SIG-M5 treated with dmso at 0.1 percent for 504 hours (cell line): ENCODE data around the gene GNG7.

Source experiments
- DNase-seq: peaks from one replicate; lab custom pipeline; 2025; ENCODE audit not compliant: unreplicated experiment; lab: John Stamatoyannopoulos, UW

Gene GNG7

GRCh38 chr19:2492870-2493269, 209.6 kb downstream of the GNG7 start:
- no peak for DNase-seq

GRCh38 chr19:2491130-2491801, 211.2 kb downstream of the GNG7 start:
- DNase-seq: no peak

- DNase-seq: no peak
Measured at GRCh38 chr19:2490659-2491058, 211.8 kb downstream of the GNG7 start.

GRCh38 chr19:2488942-2489731, 213.4 kb downstream of the GNG7 start:
- DNase-seq: no peak

GRCh38 chr19:2488405-2488941, 214.0 kb downstream of the GNG7 start:
- DNase-seq: no peak

GRCh38 chr19:2487842-2488241, 214.7 kb downstream of the GNG7 start:
- no peak for DNase-seq

GRCh38 chr19:2487090-2487489, 215.4 kb downstream of the GNG7 start:
- DNase-seq: no peak

GRCh38 chr19:2485428-2485827, 217.1 kb downstream of the GNG7 start:
- DNase-seq: no peak

- no peak for DNase-seq
Measured at GRCh38 chr19:2484178-2484937, 218.1 kb downstream of the GNG7 start.

- no peak for DNase-seq
Measured at GRCh38 chr19:2483484-2484151, 218.9 kb downstream of the GNG7 start.

GRCh38 chr19:2483084-2483483, 219.4 kb downstream of the GNG7 start:
- DNase-seq: no peak

GRCh38 chr19:2482354-2483038, 220.0 kb downstream of the GNG7 start:
- no peak for DNase-seq

GRCh38 chr19:2481466-2481865, 221.0 kb downstream of the GNG7 start:
- DNase-seq: no peak

GRCh38 chr19:2479556-2480194, 222.8 kb downstream of the GNG7 start:
- no peak for DNase-seq

- peak; percentile 54 for DNase-seq
Measured at GRCh38 chr19:2478756-2479555, 223.5 kb downstream of the GNG7 start.

- peak; percentile 92 for DNase-seq
Measured at GRCh38 chr19:2478278-2478755, 224.2 kb downstream of the GNG7 start.

GRCh38 chr19:2477732-2478191, 224.7 kb downstream of the GNG7 start:
- no peak for DNase-seq

GRCh38 chr19:2477141-2477710, 225.3 kb downstream of the GNG7 start:
- no peak for DNase-seq
